Breast epithelium (tissue), 3 donors: ENCODE results near the gene KIAA0825.

ENCODE experiments used
- CTCF ChIP-seq, 3 donors: fragments of 450-650 bp; IDR thresholded peaks; one replicate each; pipeline ENCODE4 v1.5.1; 2016 to 2017; ENCODE audit warnings: antibody characterized with exemption in 3 of 3, mild to moderate bottlenecking in 3 of 3, moderate library complexity in 3 of 3
- POLR2A ChIP-seq: fragments of 450-650 bp; IDR thresholded peaks from one replicate; pipeline ENCODE4 v1.6.1; 2016; ENCODE audit warnings: antibody characterized with exemption, mild to moderate bottlenecking, moderate library complexity
- POLR2AphosphoS5 ChIP-seq, 3 donors: sonication (generic); formaldehyde crosslinking; IDR thresholded peaks; one replicate each; pipeline ENCODE4 v1.6.1; 2017; ENCODE audit warnings: antibody characterized with exemption in 3 of 3

- TF ChIP-seq CTCF (IDR thresholded peaks at IDR 0.05) (no peak), POLR2A (no peak), POLR2AphosphoS5 (IDR thresholded peaks at IDR 0.05) (no peak)
These were observed 154.7 kb downstream of the KIAA0825 start for GRCh38 chr5:94463739-94464138.
